Cardiac atrium fibroblast (primary cell): ENCODE measurements around the gene RNU11. TPM values are rescaled to one million over a fixed set of nuclear protein-coding genes. Genes with fewer than 3 reads are reported as not detected.

Source experiments
- total RNA-seq: library from RNA; depleted of rRNA; stranded (reverse); fragments of >200 nt; gene quantifications from 2 replicates; pipeline ENCODE4 v1.2.3, GENCODE V29; 2015

The RNU11 gene
- not detected in 2 replicates for total RNA-seq

DNA sequence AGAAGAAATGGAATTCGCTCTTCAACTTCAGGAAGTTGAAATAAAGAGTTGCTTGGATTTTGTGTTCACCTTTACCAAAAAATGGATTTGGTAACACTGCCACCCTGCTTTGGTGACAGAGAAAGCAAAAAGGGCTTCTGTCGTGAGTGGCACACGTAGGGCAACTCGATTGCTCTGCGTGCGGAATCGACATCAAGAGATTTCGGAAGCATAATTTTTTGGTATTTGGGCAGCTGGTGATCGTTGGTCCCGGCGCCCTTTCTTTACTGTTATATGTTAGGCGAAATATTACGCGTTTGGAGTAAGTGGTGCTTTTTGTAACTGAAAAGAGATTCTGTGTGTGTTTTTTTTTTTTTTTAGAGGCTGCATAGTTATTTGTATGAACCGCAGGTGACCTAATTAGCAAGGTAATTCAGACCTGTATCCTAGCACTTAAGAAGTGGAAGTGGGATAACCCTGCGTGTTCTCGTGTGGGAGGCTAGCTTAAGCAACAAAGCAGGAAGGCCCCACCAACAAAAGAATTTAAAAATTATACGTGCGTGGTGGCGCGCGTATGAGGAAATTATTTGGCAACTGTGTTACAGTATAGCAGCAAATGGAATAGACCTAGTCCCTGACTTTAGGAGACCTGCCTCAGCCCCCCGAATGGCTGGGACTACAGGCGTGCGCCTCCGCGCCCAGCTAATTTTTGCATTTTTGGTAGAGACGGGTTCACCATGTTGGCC lies at the start of gene RNU11:
Gene RNU11 (plus strand): TSS at position 127 of the 725 bp plus-strand sequence.

GRCh38 chr1:28642847-28643635 lies 5.4 kb upstream of the RNU11 start, which contains the start of gene TAF12:
TAF12 (minus strand) TSS chr1:28643067; CDS start chr1:28622081, 20,986 bp downstream.

GRCh38 chr1:28668191-28668955 lies 20.0 kb downstream of the RNU11 start, which contains the start of gene GMEB1:
GMEB1 (plus strand) TSS chr1:28668784; CDS start chr1:28683613, 14,829 bp downstream.

Other genes starting within 250 kb of the RNU11 start
- 21.7 and 22.6 TPM in 2 replicates for gene RCC1, start 142.6 kb upstream of the RNU11 start, total RNA-seq
- gene TRNAU1AP, start 95.5 kb upstream of the RNU11 start, total RNA-seq = 33.4 and 41.0 TPM in 2 replicates
- 0.54 and 2.8 TPM in 2 replicates for gene RAB42, start 56.3 kb upstream of the RNU11 start, total RNA-seq
- gene TAF12, start 5.5 kb upstream of the RNU11 start, total RNA-seq = 28.4 and 31.6 TPM in 2 replicates
- 3.6 and 6.2 TPM in 2 replicates for gene GMEB1, start 20.2 kb downstream of the RNU11 start, total RNA-seq
- 33.5 and 34.5 TPM in 2 replicates for gene YTHDF2, start 88.3 kb downstream of the RNU11 start, total RNA-seq
- gene OPRD1, start 163.6 kb downstream of the RNU11 start, total RNA-seq = not detected in 2 replicates